PFSK-1 (cell line): Measurements from ENCODE around the gene PVR.

Experiments
- REST ChIP-seq, 2 experiments: IDR thresholded peaks; 2 replicates each; pipeline versions ENCODE4 v1.6.1 to v1.8.0; 2011 to 2012; ENCODE audit warnings: low read depth in 2 of 2, low read length in 2 of 2, control low read depth in 1 of 2, inconsistent platforms in 1 of 2, mild to moderate bottlenecking in 1 of 2, moderate library complexity in 1 of 2; ENCODE audit not compliant: insufficient read depth in 1 of 2
- SIN3A ChIP-seq: IDR thresholded peaks from 2 replicates; pipeline ENCODE4 v1.6.1; 2012; ENCODE audit warnings: mild to moderate bottlenecking, low read length, moderate library complexity, borderline replicate concordance; ENCODE audit not compliant: insufficient read depth
- TAF1 ChIP-seq: IDR thresholded peaks from 2 replicates; pipeline ENCODE4 v1.6.1; 2012; ENCODE audit warnings: low read length, control low read depth, borderline replicate concordance; ENCODE audit not compliant: insufficient read depth

DNA sequence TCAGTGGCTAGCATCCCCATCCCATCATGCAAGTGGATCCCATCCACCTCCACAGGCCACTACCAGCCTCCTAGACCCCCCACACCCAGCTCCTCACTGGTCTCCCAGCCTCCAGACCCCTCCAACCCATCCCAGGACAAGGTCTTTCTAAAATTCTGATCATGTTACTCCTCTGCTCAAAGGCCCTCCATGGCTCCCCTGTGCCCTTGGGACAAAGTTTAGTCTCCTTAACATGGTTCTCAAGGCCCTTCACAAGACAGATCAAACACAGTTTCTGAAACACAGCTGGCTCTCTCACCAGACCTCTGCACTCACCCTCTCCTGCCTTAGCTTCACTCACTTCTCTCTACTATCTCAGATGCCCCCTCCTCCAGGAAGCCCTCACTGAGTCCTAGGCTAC, 36.8 kb downstream of the PVR start:
- no peak for TF ChIP-seq TAF1
- TF ChIP-seq SIN3A: no peak
- no peak for TF ChIP-seq REST (IDR thresholded peaks at IDR 0.05; ENCODE audit: insufficient read depth in 1 of 2, low read depth in 2 of 2, low read length in 2 of 2)
